Gastroesophageal sphincter (tissue), 4 donors: ENCODE results near the gene CCNG2. TPM values are rescaled to one million over a fixed set of nuclear protein-coding genes. Genes with fewer than 3 reads are reported as not detected.

ENCODE experiments used
- ATAC-seq: fragments of 150-250 bp; one replicate; pipeline ENCODE4 v1.9.1; 2016; ENCODE audit warnings: mild to moderate bottlenecking, moderate library complexity
- H3K27ac ChIP-seq, 4 donors: fragments of 200-600 bp; sonication (generic) in 3 of 4; 1 replicate in 3 of 4; 2 replicates in 1 of 4; pipeline ENCODE4 v1.5.1; 2016 to 2019
- H3K27me3 ChIP-seq: fragments of 200-600 bp; sonication (generic); one replicate; pipeline ENCODE4 v1.5.1; 2019
- H3K36me3 ChIP-seq, 2 donors: fragments of 200-600 bp; sonication (generic); one replicate each; pipeline ENCODE4 v1.5.1; 2019; ENCODE audit warnings: control low read depth in 1 of 2
- H3K4me1 ChIP-seq, 3 donors: fragments of 200-600 bp; sonication (generic); 1 replicate in 2 of 3; 2 replicates in 1 of 3; pipeline ENCODE4 v1.5.1; 2016 to 2019; ENCODE audit warnings: control low read depth in 2 of 3
- H3K4me3 ChIP-seq, 2 donors: fragments of 200-600 bp; sonication (generic); one replicate each; pipeline ENCODE4 v1.5.1; 2019; ENCODE audit warnings: mild to moderate bottlenecking in 1 of 2, moderate library complexity in 1 of 2
- H3K9me3 ChIP-seq, 3 donors: fragments of 200-600 bp; sonication (generic); one replicate each; pipeline ENCODE4 v1.5.1; 2017 to 2019; ENCODE audit warnings: control low read depth in 2 of 3
- CTCF ChIP-seq, 4 experiments: fragments of 200-600 bp in 2 of 4; fragments of 450-650 bp in 2 of 4; sonication (generic) in 1 of 4; IDR thresholded peaks; one replicate each; pipeline ENCODE4 v1.5.1; 2017 to 2019; ENCODE audit warnings: antibody characterized with exemption in 4 of 4, mild to moderate bottlenecking in 2 of 4, moderate library complexity in 2 of 4
- EP300 ChIP-seq: sonication (generic); formaldehyde crosslinking; IDR thresholded peaks from one replicate; pipeline ENCODE4 v1.6.1; 2017; ENCODE audit warnings: antibody characterized with exemption, mild to moderate bottlenecking
- POLR2A ChIP-seq, 2 donors: fragments of 450-650 bp; IDR thresholded peaks; one replicate each; pipeline ENCODE4 v1.6.1; 2017; ENCODE audit warnings: antibody characterized with exemption in 2 of 2, mild to moderate bottlenecking in 2 of 2, moderate library complexity in 1 of 2
- POLR2AphosphoS5 ChIP-seq: sonication (generic); formaldehyde crosslinking; IDR thresholded peaks from one replicate; pipeline ENCODE4 v1.6.1; 2017; ENCODE audit warnings: antibody characterized with exemption
- WGBS, 2 donors: methylation state at CpG; one replicate each; pipeline ENCODE4 v1.1.5; 2018; ENCODE audit warnings: low coverage in 1 of 2; 5-methylcytosine and 5-hydroxymethylcytosine counted together
- total RNA-seq, 4 donors: library from RNA; depleted of rRNA; stranded (reverse); fragments of >200 nt; gene quantifications; one replicate each; pipeline ENCODE4 v1.1.0, GENCODE V29; 2016

CCNG2 gene
- total RNA-seq, 4 donors from 2014 or later = 19.3 to 27.1 (median 22.4) TPM

GRCh38 chr4:77199276-77199675, 42.3 kb downstream of the CCNG2 start:
- no peak overlapping the region for H3K4me3 ChIP-seq
- no peaks in the 10 kb centered on the region for H3K27me3 ChIP-seq
- no peaks in the 10 kb centered on the region for H3K9me3 ChIP-seq
- ATAC-seq = no peak
- no peaks in the 10 kb centered on the region for H3K36me3 ChIP-seq
- 100% methylated on average over 1 of the region's 2 CpGs; no CpG with 5 or more reads in 1 of the 2 donors for WGBS, 2 donors
- no peaks in the 10 kb centered on the region for H3K4me1 ChIP-seq
- no peak for TF ChIP-seq POLR2A (IDR thresholded peaks at IDR 0.05)
- no peak for TF ChIP-seq EP300
- TF ChIP-seq CTCF (IDR thresholded peaks at IDR 0.05) = no peak
- no peak for TF ChIP-seq POLR2AphosphoS5
- no peak overlapping the region for H3K27ac ChIP-seq

- no peaks in the 10 kb centered on the region for H3K27me3 ChIP-seq
- TF ChIP-seq CTCF (IDR thresholded peaks at IDR 0.05) = no peak
- TF ChIP-seq EP300 = no peak
- no peak for TF ChIP-seq POLR2A (IDR thresholded peaks at IDR 0.05)
- no peak for TF ChIP-seq POLR2AphosphoS5
- no peaks in the 10 kb centered on the region for H3K4me1 ChIP-seq
- H3K4me3 ChIP-seq = no peak overlapping the region
- WGBS, 2 donors = 83 to 100% methylated on average over 1 of the region's 1 CpG
- H3K27ac ChIP-seq = no peak overlapping the region
- H3K36me3 ChIP-seq = no peaks in the 10 kb centered on the region
- no peak for ATAC-seq
- H3K9me3 ChIP-seq = no peaks in the 10 kb centered on the region
These were observed 42.7 kb downstream of the CCNG2 start for GRCh38 chr4:77199701-77200100.

- TF ChIP-seq CTCF (IDR thresholded peaks at IDR 0.05) = no peak
- TF ChIP-seq EP300 = no peak
- TF ChIP-seq POLR2AphosphoS5 = no peak
- TF ChIP-seq POLR2A (IDR thresholded peaks at IDR 0.05) = no peak
- WGBS, 2 donors = 83 to 93% methylated on average over 1 of the region's 1 CpG
- H3K27me3 ChIP-seq = no peaks in the 10 kb centered on the region
- H3K36me3 ChIP-seq = no peaks in the 10 kb centered on the region
- H3K9me3 ChIP-seq = no peaks in the 10 kb centered on the region
- H3K27ac ChIP-seq = no peak overlapping the region
- H3K4me1 ChIP-seq = no peaks in the 10 kb centered on the region
- no peak overlapping the region for H3K4me3 ChIP-seq
- no peak for ATAC-seq
These were observed 44.3 kb downstream of the CCNG2 start for GRCh38 chr4:77201343-77201742.

GRCh38 chr4:77201857-77202256, 44.9 kb downstream of the CCNG2 start:
- Histone ChIP-seq H3K36me3 (no peaks in the 10 kb centered on the region), H3K27me3 (no peaks in the 10 kb centered on the region), H3K4me3 (no peak overlapping the region), H3K4me1 (no peaks in the 10 kb centered on the region), H3K27ac (no peak overlapping the region), H3K9me3 (no peaks in the 10 kb centered on the region)
- TF ChIP-seq CTCF (IDR thresholded peaks at IDR 0.05) = no peak
- TF ChIP-seq EP300 = no peak
- no peak for TF ChIP-seq POLR2A (IDR thresholded peaks at IDR 0.05)
- no peak for TF ChIP-seq POLR2AphosphoS5
- no peak for ATAC-seq
- 77 to 83% methylated on average over 2 to 3 of the region's 3 CpGs for WGBS, 2 donors

- H3K36me3 ChIP-seq = no peaks in the 10 kb centered on the region
- no peak for ATAC-seq
- no peak overlapping the region for H3K4me3 ChIP-seq
- no peak overlapping the region for H3K27ac ChIP-seq
- no peaks in the 10 kb centered on the region for H3K4me1 ChIP-seq
- whole genome bisulfite sequencing, 2 donors = 82 to 100% methylated on average over 1 of the region's 1 CpG
- no peaks in the 10 kb centered on the region for H3K27me3 ChIP-seq
- TF ChIP-seq CTCF (IDR thresholded peaks at IDR 0.05) = no peak
- no peak for TF ChIP-seq POLR2AphosphoS5
- TF ChIP-seq POLR2A (IDR thresholded peaks at IDR 0.05) = no peak
- TF ChIP-seq EP300 = no peak
- H3K9me3 ChIP-seq = no peaks in the 10 kb centered on the region
These were observed 45.5 kb downstream of the CCNG2 start for GRCh38 chr4:77202491-77202890.
